Measurements from ENCODE around the gene GSTT4. TPM values are rescaled to one million over a fixed set of nuclear protein-coding genes. Genes with fewer than 3 reads are reported as not detected.

The GSTT4 gene
- total RNA-seq: not detected

- no peak for TF ChIP-seq POLR2A (IDR thresholded peaks at IDR 0.05)
- TF ChIP-seq CTCF (IDR thresholded peaks at IDR 0.05 in 4 of 5, conservative IDR thresholded peaks at IDR 0.05 in 1 of 5): no peak
- in situ Hi-C loops (cut with MboI; ENCODE audit: low sequenced_read_pairs in 4 of 4): loop anchor here in 1 of 4 donors (5.0 kb wide), 1 partner anchor 68 kb away; no protein-coding TSS in a partner anchor
- no peak within 1 kb of the TSS for H3K4me3 ChIP-seq
- H3K36me3 ChIP-seq: no peaks in the 10 kb centered on the region
- ATAC-seq: no peak
- DNase-seq: no peak
- H3K27ac ChIP-seq: peak within 1 kb of the TSS in 2 of 4 donors; percentile 5 to 31
- no peaks in the 10 kb centered on the region for H3K9me3 ChIP-seq
- intact Hi-C loops (cut with DNase I; ENCODE audit: low total_unique reads): loop anchor here (5.0 kb wide), 1 partner anchor 68 kb away; no protein-coding TSS in a partner anchor
- H3K4me1 ChIP-seq: peaks cover 0 to 4% of the 10 kb centered on the region in 2 donors
- H3K27me3 ChIP-seq: no peaks in the 10 kb centered on the region
These were observed at the start of gene GSTT4 for GRCh38 chr22:24005201-24005600. Gene GSTT4, minus strand, starts transcription at chr22:24005453. Its CDS starts 97 bp downstream, at chr22:24005356.

- in situ Hi-C loops (cut with MboI; ENCODE audit: low sequenced_read_pairs in 4 of 4): no loop called here
These were observed 49.1 kb upstream of the GSTT4 start for GRCh38 chr22:24054356-24054755.

GRCh38 chr22:24053481-24054226 is 48.4 kb upstream of the GSTT4 start:
- ATAC-seq (no peak), DNase-seq (no peak)
- Histone ChIP-seq H3K27ac (no peak overlapping the region), H3K4me1 (no peaks in the 10 kb centered on the region), H3K9me3 (no peaks in the 10 kb centered on the region), H3K4me3 (no peak overlapping the region), H3K36me3 (peaks cover 0 to 68% of the 10 kb centered on the region in 2 donors), H3K27me3 (no peaks in the 10 kb centered on the region)
- TF ChIP-seq CTCF (IDR thresholded peaks at IDR 0.05 in 4 of 5, conservative IDR thresholded peaks at IDR 0.05 in 1 of 5): no peak
- no peak for TF ChIP-seq POLR2A (IDR thresholded peaks at IDR 0.05)
- intact Hi-C loops (cut with DNase I; ENCODE audit: low total_unique reads) (no loop called here), in situ Hi-C loops (cut with MboI; ENCODE audit: low sequenced_read_pairs in 4 of 4) (no loop called here)

More at GRCh38 chr22:24054356-24054755, 49.1 kb upstream of the GSTT4 start:
- no peak for TF ChIP-seq POLR2A (IDR thresholded peaks at IDR 0.05)
- TF ChIP-seq CTCF (IDR thresholded peaks at IDR 0.05 in 4 of 5, conservative IDR thresholded peaks at IDR 0.05 in 1 of 5): no peak
- Histone ChIP-seq H3K27ac (no peak overlapping the region), H3K27me3 (no peaks in the 10 kb centered on the region), H3K4me3 (no peak overlapping the region), H3K36me3 (peaks cover 0 to 68% of the 10 kb centered on the region in 2 donors), H3K4me1 (no peaks in the 10 kb centered on the region), H3K9me3 (no peaks in the 10 kb centered on the region)
- intact Hi-C loops (cut with DNase I; ENCODE audit: low total_unique reads): no loop called here
- ATAC-seq: no peak
- no peak for DNase-seq

- Histone ChIP-seq H3K27ac (no peak overlapping the region), H3K4me3 (no peak overlapping the region), H3K27me3 (no peaks in the 10 kb centered on the region), H3K36me3 (peaks cover 0 to 61% of the 10 kb centered on the region in 2 donors), H3K9me3 (no peaks in the 10 kb centered on the region), H3K4me1 (no peaks in the 10 kb centered on the region)
- DNase-seq (no peak), ATAC-seq (peak; percentile 12 to 36)
- intact Hi-C loops (cut with DNase I; ENCODE audit: low total_unique reads): no loop called here
- in situ Hi-C loops (cut with MboI; ENCODE audit: low sequenced_read_pairs in 4 of 4): no loop called here
- TF ChIP-seq CTCF (IDR thresholded peaks at IDR 0.05 in 4 of 5, conservative IDR thresholded peaks at IDR 0.05 in 1 of 5) (no peak), POLR2A (IDR thresholded peaks at IDR 0.05) (no peak)
These were observed 46.3 kb upstream of the GSTT4 start for GRCh38 chr22:24051568-24051967.

Measured in gastrocnemius medialis (tissue), 4 donors.